ENCODE results near the gene UBE2O. TPM values are rescaled to one million over a fixed set of nuclear protein-coding genes. Genes with fewer than 3 reads are reported as not detected.

UBE2O gene
- total RNA-seq, 1 experiment from 2014 or later = 68.9 TPM

GRCh38 chr17:76477576-76477975 is 24.6 kb upstream of the UBE2O start:
- H3K36me3 Mint-ChIP-seq = no peaks in the 10 kb centered on the region
- H3K4me1 Mint-ChIP-seq = no peaks in the 10 kb centered on the region
- POLR2A ChIA-PET = no interaction called here
- DNase-seq (ENCODE audit: low spot score) = no peak
- no peak for TF ChIP-seq E2F5 (CRISPR knock-in tag; IDR thresholded peaks at IDR 0.05)
- TF ChIP-seq PRDM15 (CRISPR knock-in tag; IDR thresholded peaks at IDR 0.05) = no peak
- no peak for TF ChIP-seq AR (CRISPR knock-in tag; IDR thresholded peaks at IDR 0.05)
- no peak for TF ChIP-seq ZNF317 (CRISPR knock-in tag; IDR thresholded peaks at IDR 0.05; ENCODE audit: borderline replicate concordance, low read depth)
- no peak for TF ChIP-seq HMGXB4 (CRISPR knock-in tag; IDR thresholded peaks at IDR 0.05)
- TF ChIP-seq USF2 (CRISPR knock-in tag; IDR thresholded peaks at IDR 0.05) = no peak
- TF ChIP-seq FOXK1 (CRISPR knock-in tag; IDR thresholded peaks at IDR 0.05) = no peak
- TF ChIP-seq ATF3 (CRISPR knock-in tag; conservative IDR thresholded peaks at IDR 0.05) = no peak
- no peak for TF ChIP-seq FOXJ3 (CRISPR knock-in tag; IDR thresholded peaks at IDR 0.05; ENCODE audit: borderline replicate concordance)
- TF ChIP-seq RORB (CRISPR knock-in tag; IDR thresholded peaks at IDR 0.05) = no peak
- no peak for TF ChIP-seq TEAD4 (CRISPR knock-in tag; IDR thresholded peaks at IDR 0.05)
- TF ChIP-seq ZNF396 (CRISPR knock-in tag; IDR thresholded peaks at IDR 0.05; ENCODE audit: borderline replicate concordance) = no peak
- no peak for TF ChIP-seq ZBTB43 (CRISPR knock-in tag; IDR thresholded peaks at IDR 0.05)
- no peak for TF ChIP-seq CDX4 (CRISPR knock-in tag; IDR thresholded peaks at IDR 0.05; ENCODE audit: borderline replicate concordance)
- no peak for TF ChIP-seq ATF6 (CRISPR knock-in tag; IDR thresholded peaks at IDR 0.05)
- no peak for TF ChIP-seq ZNF416 (CRISPR knock-in tag; IDR thresholded peaks at IDR 0.05)
- no peak for TF ChIP-seq GTF2I (CRISPR knock-in tag; conservative IDR thresholded peaks at IDR 0.05)
- no peak for TF ChIP-seq ARID4B (CRISPR knock-in tag; IDR thresholded peaks at IDR 0.05; ENCODE audit: borderline replicate concordance)
- no peak overlapping the region for H3K4me3 Mint-ChIP-seq
- H3K27me3 Mint-ChIP-seq (ENCODE audit: low read depth) = no peaks in the 10 kb centered on the region
- ATAC-seq = no peak
- no peak overlapping the region for H3K27ac Mint-ChIP-seq
- H3K9me3 Mint-ChIP-seq = no peaks in the 10 kb centered on the region
- CTCF ChIA-PET = interaction anchor here (1.1 to 2.1 kb wide), 2 partner anchors 15 to 46 kb away, joined by 4 to 8 read pairs; no protein-coding TSS in a partner anchor
